GM13977 (cell line): ENCODE data around the gene CYTH2.

Experiments used
- DNase-seq: peaks from one replicate; pipeline ENCODE4 v3.0.0; 2012; ENCODE audit warnings: low spot score
- in situ Hi-C: fragments of 300-500 bp; cut with MboI; formaldehyde crosslinking; loops from one replicate; pipeline ENCODE4 v1.12.0; 2022; ENCODE audit warnings: low sequenced_read_pairs, low pct_unique_long_range_greater_than_20kb, mixed read lengths, inconsistent platforms; ENCODE audit not compliant: unreplicated experiment
- TF ChIP-seq, protein P1 (sequence below): IDR thresholded peaks from 2 replicates; pipeline ENCODE4 v1.5.1; 2012; ENCODE audit warnings: mild to moderate bottlenecking, control low read depth; ENCODE audit not compliant: insufficient read depth; ENCODE audit errors: extremely low read depth, missing control alignments

The CYTH2 gene

DNA sequence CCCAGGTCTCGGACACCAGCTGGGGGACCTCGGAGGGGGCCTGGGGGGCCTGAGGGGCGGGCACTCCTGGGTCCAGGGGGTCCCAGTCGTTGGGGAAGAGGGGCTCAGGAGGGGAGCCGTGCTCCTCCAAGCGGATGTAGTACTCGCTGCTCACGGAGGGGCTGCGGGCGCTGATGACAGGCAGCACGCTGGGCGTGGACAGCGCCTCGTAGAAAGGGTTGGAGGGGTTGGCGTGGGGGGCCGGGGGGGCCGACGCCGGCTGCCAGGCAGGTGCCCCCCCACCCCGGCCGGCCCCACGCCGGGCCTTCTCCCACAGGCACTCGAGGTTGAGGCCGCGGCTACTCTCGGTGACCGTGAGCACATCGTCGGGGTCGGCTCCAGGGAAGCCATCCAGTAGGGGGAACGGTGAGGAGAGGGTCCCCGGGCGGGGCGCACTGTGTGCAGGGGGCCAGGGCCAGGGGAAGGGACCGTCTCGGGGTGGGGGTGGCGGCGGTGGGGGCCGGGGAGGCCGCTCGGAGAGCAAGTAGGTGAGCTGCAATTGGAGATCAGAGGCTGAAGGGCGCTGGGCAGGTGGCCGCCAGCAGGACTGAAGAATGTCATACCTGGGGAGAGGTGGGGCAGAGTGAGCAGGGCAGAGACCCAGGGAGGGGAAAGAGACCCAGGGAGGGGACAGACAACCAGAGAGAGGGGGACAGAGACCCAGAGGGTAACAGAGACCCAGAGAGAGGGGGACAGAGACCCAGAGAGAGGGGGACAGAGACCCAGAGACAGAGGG is 30.3 kb downstream of the CYTH2 start:
- in situ Hi-C loops = no loop called here
- no peak for DNase-seq
- TF ChIP-seq, protein P1, sequence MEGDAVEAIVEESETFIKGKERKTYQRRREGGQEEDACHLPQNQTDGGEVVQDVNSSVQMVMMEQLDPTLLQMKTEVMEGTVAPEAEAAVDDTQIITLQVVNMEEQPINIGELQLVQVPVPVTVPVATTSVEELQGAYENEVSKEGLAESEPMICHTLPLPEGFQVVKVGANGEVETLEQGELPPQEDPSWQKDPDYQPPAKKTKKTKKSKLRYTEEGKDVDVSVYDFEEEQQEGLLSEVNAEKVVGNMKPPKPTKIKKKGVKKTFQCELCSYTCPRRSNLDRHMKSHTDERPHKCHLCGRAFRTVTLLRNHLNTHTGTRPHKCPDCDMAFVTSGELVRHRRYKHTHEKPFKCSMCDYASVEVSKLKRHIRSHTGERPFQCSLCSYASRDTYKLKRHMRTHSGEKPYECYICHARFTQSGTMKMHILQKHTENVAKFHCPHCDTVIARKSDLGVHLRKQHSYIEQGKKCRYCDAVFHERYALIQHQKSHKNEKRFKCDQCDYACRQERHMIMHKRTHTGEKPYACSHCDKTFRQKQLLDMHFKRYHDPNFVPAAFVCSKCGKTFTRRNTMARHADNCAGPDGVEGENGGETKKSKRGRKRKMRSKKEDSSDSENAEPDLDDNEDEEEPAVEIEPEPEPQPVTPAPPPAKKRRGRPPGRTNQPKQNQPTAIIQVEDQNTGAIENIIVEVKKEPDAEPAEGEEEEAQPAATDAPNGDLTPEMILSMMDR = no peak

DNA sequence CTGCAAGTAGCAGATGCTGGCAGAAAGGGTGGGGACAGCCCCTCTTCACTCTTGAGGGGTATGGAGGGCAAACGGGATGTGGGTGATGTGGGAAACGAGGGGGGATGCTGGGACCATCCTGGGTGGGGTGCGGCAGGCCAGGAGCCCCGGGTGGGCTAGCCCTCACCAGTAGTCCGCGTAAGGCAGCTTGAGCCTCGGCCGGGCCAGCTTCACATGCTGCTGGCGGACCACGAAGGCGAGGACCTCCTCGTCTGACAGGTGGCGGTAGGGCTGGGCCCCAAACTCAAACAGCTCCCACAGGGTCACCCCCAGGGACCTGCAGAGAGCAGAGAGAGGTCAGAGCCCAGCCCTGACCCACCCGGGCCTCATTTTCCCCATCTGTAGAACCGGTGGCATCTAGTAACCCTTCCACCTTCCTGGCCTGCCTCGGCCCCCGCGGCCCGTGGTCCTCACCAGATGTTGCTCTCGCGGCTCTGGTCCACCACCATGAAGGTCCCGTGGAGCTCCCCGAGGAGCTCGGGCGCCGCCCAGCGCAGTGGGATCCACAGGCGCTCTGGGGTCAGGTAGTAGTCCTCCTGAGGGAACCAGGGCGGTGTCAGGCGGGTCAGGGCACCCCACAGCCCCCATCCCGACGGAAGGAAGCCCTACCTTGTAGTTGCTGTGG is 31.8 kb downstream of the CYTH2 start:
- in situ Hi-C loops = no loop called here
- TF ChIP-seq, protein P1 = no peak

DNA sequence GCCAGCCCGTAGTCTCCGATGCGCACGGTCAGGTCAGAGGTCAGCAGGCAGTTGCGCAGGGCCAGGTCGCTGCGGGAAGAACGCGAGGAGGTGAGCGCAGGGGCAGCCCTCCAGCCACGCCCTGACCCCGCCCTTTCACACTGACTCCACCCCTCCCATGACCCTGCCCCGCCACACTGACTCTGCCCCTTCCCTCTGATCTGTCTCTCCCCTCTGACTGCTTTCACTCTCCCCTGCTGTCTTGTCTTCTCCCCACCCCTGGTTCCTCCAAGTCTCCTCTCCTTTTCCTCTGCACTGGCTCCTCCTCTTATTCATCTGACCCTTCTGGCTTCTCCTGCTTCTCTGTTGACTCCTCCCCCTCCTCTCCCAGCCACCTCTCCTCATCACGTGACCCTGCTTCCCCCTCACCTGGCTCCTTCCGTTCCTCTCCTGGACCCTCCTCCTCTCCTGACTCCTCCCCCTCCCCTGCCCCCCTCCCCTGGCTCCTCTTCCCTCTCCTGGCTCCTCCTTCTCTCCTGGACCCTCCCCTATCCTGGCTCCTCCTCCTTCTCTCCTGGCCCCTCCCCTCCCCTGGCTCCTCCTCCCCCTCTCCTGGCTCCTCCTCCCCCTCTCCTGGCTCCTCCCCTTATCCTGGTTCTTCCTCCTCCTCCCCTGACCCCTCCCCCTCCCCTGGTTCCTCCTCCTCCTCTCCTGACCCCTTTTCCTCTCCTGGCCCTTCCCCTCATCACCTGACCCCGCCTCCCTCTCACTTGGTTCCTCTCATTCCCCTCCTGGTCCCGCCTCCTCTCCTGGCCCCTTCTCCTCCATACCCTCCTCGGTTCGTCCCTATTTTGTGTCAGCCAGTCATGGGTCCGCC is 32.6 kb downstream of the CYTH2 start:
- in situ Hi-C loops = no loop called here
- TF ChIP-seq, protein P1 = no peak
- peak; percentile 81 for DNase-seq

More for the DNA sequence above, 31.8 kb downstream of the CYTH2 start:
- no peak for DNase-seq

DNA sequence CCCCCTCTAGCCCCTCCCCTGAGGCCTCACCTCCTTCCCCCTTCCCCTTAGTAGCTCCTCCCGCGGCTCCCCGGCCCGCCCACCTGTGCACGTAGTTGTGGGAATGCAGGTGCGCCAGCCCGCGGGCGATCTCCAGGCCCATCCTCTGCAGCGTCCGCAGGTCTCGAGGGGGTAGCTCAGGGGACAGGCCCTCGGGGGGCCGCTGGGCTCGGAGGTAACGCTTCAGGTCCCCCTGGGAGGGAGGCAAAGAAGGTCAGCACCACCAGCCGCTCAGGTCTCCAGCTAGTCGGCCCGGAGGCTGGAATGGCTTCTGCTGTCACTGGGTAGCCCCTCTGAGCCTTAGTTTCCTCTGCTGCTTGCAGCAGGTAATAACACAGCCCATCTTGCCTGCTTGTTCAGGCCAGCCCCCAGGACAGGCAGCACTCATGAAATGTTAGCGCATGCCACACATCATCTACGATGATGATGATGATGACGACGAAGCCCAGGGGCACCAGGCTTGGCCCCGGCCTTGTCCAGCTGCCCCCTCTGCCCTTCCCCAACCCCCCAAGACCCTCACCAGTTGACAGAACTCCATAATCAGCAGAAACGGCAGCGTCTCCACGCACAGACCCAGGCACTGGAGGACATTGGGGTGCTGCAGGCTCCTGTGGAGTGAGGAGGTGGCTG is 33.3 kb downstream of the CYTH2 start:
- DNase-seq = peak; percentile 16
- in situ Hi-C loops = no loop called here
- TF ChIP-seq, protein P1 = no peak

DNA sequence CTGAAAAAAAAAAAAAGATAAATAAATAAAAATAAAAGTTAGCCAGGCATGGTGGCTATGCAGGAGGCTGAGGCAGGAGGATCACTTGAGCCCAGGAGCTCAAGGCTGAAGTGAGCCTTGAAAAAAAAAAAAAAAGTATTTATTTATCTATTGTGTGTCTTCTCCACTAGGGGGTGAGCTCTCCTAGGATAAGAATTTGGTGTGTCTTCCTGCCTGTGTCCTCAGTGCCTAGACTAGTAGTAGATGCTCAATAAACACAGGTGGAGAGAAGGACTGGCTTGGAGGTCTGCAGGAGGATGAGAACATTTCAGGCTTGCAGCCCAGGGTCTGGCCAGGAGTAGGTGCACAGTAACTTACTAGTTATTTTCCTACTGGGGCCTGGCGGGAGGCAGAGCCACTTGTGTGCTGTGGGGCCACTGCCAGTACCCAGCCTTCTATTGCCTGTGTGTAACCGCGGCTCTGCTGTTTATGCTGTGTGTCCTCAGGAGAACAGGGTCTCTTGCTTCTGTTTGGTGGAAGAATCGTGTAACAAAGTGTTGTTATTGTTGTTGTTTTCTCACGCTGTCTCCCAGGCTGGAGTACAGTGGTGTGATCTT is 37.1 kb downstream of the CYTH2 start:
- TF ChIP-seq, protein P1 = peak; percentile 49
- in situ Hi-C loops = loop anchor here (5.0 kb wide), 1 partner anchor 81 kb away; no protein-coding TSS in a partner anchor
- peak; percentile 75 for DNase-seq
